ENCODE measurements around the gene ZDHHC22. TPM values are rescaled to one million over a fixed set of nuclear protein-coding genes. Genes with fewer than 3 reads are reported as not detected.

Gene ZDHHC22
- total and polyA plus RNA-seq, 10 donors = 0.02 TPM; not detected in 9

GRCh38 chr14:77119851-77120250, 21.7 kb downstream of the ZDHHC22 start:
- H3K27ac ChIP-seq = peak overlapping the region; percentile 65 to 92 (median 82)
- DNase-seq = no peak

GRCh38 chr14:77116172-77116817, 25.3 kb downstream of the ZDHHC22 start:
- intact Hi-C loops (cut with DNase I; ENCODE audit: low total_unique reads) = no loop called here
- H3K36me3 ChIP-seq = peaks cover 6 to 71% (median 24%) of the 10 kb centered on the region in 6 donors

More at GRCh38 chr14:77119851-77120250, 21.7 kb downstream of the ZDHHC22 start:
- TF ChIP-seq CTCF (IDR thresholded peaks at IDR 0.05 in 8 of 11, conservative IDR thresholded peaks at IDR 0.05 in 3 of 11) = no peak
- no peak for TF ChIP-seq POLR2A (IDR thresholded peaks at IDR 0.05)
- no peak for TF ChIP-seq POLR2AphosphoS5 (IDR thresholded peaks at IDR 0.05)
- peaks cover 39 to 68% (median 54%) of the 10 kb centered on the region in 6 donors for H3K4me1 ChIP-seq
- H3K4me3 ChIP-seq = no peak overlapping the region
- intact Hi-C loops (cut with DNase I; ENCODE audit: low total_unique reads) = no loop called here
- H3K9me3 ChIP-seq = no peaks in the 10 kb centered on the region
- H3K27me3 ChIP-seq (replicated peaks in 1 of 7) = peaks cover 0 to 8% (median 0%) of the 10 kb centered on the region in 7 donors
- H3K36me3 ChIP-seq = peaks cover 0 to 39% (median 3%) of the 10 kb centered on the region in 6 donors
- 82 to 90% (median 84%) methylated on average over 7 of the region's 7 CpGs for WGBS, 5 donors

GRCh38 chr14:77114609-77115008, 27.0 kb downstream of the ZDHHC22 start:
- H3K36me3 ChIP-seq = peaks cover 6 to 88% (median 34%) of the 10 kb centered on the region in 6 donors
- H3K4me3 ChIP-seq = no peak overlapping the region
- DNase-seq = no peak
- intact Hi-C loops (cut with DNase I; ENCODE audit: low total_unique reads) = no loop called here
- peaks cover 0 to 22% (median 6%) of the 10 kb centered on the region in 6 donors for H3K4me1 ChIP-seq
- no peak for TF ChIP-seq POLR2A (IDR thresholded peaks at IDR 0.05)
- TF ChIP-seq POLR2AphosphoS5 (IDR thresholded peaks at IDR 0.05) = no peak
- no peak for TF ChIP-seq CTCF (IDR thresholded peaks at IDR 0.05 in 8 of 11, conservative IDR thresholded peaks at IDR 0.05 in 3 of 11)
- H3K27ac ChIP-seq = no peak overlapping the region
- no peaks in the 10 kb centered on the region for H3K9me3 ChIP-seq
- 96 to 99% (median 97%) methylated on average over 4 of the region's 4 CpGs for WGBS, 5 donors
- H3K27me3 ChIP-seq (replicated peaks in 1 of 7) = no peaks in the 10 kb centered on the region

More at GRCh38 chr14:77116172-77116817, 25.3 kb downstream of the ZDHHC22 start:
- Histone ChIP-seq H3K4me3 (no peak overlapping the region), H3K27ac (no peak overlapping the region), H3K4me1 (peaks cover 11 to 33% (median 20%) of the 10 kb centered on the region in 6 donors), H3K9me3 (no peaks in the 10 kb centered on the region), H3K27me3 (replicated peaks in 1 of 7) (no peaks in the 10 kb centered on the region)
- TF ChIP-seq POLR2AphosphoS5 (IDR thresholded peaks at IDR 0.05) (no peak), POLR2A (IDR thresholded peaks at IDR 0.05) (no peak), CTCF (IDR thresholded peaks at IDR 0.05 in 8 of 11, conservative IDR thresholded peaks at IDR 0.05 in 3 of 11) (no peak)
- no peak for DNase-seq
- 94 to 98% (median 95%) methylated on average over 2 of the region's 2 CpGs for WGBS, 5 donors

- WGBS, 5 donors = 94 to 97% (median 95%) methylated on average over 11 of the region's 11 CpGs
- Histone ChIP-seq H3K4me3 (no peak overlapping the region), H3K9me3 (no peaks in the 10 kb centered on the region), H3K27me3 (replicated peaks in 1 of 7) (no peaks in the 10 kb centered on the region), H3K4me1 (peaks cover 0 to 12% (median under 1%) of the 10 kb centered on the region in 6 donors), H3K36me3 (peaks cover 6 to 96% (median 40%) of the 10 kb centered on the region in 6 donors), H3K27ac (no peak overlapping the region)
- intact Hi-C loops (cut with DNase I; ENCODE audit: low total_unique reads) = no loop called here
- TF ChIP-seq POLR2AphosphoS5 (IDR thresholded peaks at IDR 0.05) (no peak), CTCF (IDR thresholded peaks at IDR 0.05 in 8 of 11, conservative IDR thresholded peaks at IDR 0.05 in 3 of 11) (no peak)
- no peak for DNase-seq
Measured at GRCh38 chr14:77113644-77114043, 27.9 kb downstream of the ZDHHC22 start.
